T1000 (cell line): ENCODE data around the gene GPR21.

Experiments
- DNase-seq: peaks from one replicate; lab custom pipeline; 2025; ENCODE audit warnings: mixed read lengths; lab: John Stamatoyannopoulos, UW

The GPR21 gene

DNA sequence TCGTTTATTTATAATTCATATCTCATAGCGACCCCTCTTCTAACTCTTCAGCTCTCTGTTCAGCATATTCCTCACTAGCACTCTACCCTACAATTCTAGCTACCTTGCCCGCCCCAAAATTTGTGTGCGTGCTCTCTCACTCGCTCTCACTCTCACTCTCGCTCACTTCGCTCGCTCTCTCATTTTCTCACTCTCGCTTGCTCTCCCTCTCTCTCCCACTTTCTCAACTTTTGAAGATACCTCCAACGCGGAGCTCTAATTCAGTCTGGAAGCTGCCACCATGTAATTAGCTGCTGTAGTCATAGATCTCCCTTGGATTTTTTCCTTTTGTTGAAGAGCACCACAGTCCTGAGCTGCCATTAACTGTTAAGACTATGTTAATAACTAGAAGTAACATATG lies 30.4 kb downstream of the GPR21 start:
- no peak for DNase-seq

DNA sequence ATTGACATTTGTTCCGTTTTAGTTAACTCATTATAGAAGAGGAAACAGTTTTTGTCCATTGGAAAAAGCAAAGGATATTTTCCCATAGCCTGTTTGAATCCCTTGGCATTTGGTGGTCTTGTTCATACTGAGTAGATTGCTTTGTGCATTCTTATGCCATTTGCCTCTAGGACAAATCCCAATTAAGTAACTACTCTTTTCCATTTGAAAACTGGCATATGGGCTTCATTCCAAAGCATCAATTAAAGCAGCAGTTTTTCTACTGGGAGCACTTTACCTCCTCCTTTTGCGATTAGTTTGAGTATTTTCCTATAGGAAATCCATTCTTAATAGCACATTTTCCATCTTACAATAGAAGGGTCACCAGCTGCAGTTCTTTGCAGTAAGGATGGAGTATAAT lies 31.2 kb downstream of the GPR21 start:
- no peak for DNase-seq

DNA sequence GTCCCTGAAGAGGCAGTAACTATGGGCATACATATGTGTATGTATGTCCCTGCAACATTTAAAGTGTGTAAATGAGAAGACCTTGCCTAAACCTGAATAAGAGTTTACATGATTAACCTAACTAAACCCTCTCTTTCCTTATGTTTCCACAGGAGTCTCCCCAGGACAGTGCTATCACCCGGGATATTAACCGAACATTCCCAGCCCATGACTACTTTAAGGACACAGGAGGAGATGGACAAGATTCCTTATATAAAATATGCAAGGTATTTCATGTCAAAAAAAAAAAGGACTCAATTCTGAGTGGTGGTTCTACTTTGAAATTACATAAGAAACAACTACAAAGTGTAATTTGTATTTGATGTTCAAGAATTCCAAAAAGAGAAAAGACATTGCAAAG lies 31.7 kb downstream of the GPR21 start:
- no peak for DNase-seq

DNA sequence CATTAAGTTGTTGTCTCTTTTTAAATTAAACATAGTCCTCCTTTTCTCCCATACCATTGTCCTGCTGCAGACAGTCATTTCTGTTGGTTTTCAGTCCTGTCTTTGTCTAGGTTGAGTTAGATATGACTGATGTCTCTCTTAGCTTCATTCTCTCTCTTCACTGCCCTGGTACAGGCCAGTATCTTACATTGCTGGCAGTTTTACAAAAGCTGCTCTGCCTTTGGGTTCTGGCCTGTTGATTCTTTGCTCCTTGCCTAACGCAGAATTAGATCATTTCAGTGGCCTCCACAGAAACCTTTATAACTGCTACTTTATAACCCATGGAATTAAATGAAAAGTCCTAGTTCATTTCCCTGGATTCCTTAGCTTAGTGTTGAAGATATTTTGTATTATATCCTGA lies 33.7 kb downstream of the GPR21 start:
- no peak for DNase-seq

DNA sequence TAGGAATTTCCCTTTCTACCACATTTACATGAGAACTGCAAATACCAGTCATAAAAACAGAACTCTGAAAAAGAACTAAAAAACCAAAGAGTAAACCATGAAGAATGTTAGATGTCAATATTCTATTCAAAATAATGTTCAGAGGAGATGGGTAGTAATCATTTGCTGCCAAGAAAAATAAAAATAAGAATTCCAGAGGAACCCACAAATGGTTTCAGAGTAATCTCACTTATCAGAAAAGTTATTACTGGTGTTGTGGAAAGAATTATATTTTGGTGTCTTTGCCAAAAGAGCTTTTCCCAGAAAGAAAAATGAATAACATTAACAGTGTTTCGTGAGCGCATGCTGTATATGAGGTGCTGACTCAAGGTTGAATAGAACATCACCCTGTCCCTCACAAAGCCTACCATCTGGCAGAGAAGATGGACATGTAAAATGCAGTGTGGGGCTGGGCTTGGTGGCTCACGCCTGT lies 35.6 kb downstream of the GPR21 start:
- DNase-seq: no peak

DNA sequence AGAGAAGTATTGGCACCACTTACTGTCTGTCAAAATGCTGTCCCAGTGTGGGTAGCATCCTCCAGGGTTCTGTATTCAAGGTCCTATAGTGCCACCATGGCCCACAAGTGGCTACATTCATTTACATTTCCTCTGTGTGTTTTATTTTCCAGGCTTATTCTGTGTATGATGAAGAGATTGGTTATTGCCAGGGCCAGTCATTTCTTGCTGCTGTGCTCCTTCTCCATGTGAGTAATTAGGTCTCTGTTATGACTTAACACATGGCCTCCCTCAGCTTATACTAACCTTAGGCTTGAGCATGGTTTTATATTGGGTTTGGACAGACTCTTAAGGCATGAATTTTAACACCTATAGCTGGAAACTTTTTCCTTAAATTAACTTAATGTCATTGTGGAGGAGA lies 36.7 kb downstream of the GPR21 start:
- DNase-seq: no peak

DNA sequence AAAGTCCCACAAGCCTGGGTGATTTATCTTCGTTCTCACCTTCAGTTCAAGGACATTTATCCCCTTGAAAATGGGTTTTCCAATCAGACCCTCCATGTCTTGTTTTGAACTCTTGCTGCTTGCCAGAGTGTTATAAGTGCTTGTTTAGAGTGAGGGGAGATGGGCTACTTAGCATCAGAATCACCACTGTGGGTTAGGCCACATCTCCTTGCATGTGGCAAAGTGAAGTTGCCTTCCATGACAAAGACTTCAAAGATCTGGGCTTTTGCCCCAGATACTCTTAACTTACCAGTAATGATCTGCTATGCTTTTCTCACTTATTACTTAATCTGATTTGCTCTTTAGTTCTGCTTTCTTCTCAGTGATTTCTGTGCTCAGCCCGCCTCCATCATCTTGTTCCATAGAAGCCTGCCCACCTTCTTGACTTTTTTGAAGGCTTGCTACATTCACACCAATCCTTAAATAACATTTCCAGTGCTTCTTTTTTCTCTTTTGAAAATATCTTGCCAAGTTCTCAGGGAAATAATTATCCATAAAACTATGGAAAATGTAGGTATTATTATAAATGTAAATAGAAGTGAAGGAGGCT lies 39.0 kb downstream of the GPR21 start:
- DNase-seq: no peak

DNA sequence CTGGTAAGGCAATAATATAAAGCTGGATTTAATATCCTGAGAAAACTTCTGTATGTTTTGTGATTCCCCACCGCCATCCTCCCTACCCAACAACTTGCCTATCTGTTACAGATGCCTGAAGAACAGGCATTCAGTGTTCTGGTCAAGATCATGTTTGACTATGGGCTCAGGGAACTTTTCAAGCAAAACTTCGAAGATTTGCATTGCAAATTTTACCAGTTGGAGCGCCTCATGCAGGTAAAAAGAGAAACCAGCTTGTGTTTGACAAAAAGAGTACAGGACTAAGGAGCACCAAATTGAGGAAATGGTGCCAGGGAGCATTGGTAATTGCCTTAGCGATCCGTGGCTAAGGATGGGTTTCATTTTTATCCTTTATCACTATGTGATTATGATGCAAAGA lies 40.0 kb downstream of the GPR21 start:
- DNase-seq: no peak

DNA sequence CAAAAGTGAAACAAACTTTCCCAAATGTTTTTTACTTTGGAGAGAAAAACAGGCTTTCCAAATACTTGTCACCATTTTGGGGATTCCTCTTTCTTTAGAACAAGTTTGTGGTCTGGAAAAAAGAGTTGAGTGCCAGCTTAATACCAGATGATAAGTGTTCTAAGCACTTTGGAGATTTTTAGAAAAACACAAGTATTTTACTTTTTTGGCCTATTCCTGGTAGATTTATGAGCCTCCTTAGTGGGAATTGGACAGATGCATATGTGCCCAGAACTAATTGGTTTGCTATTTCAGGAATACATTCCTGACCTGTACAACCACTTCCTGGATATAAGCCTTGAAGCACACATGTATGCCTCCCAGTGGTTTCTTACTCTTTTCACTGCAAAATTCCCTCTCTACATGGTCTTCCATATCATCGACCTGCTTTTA lies 40.5 kb downstream of the GPR21 start:
- no peak for DNase-seq

DNA sequence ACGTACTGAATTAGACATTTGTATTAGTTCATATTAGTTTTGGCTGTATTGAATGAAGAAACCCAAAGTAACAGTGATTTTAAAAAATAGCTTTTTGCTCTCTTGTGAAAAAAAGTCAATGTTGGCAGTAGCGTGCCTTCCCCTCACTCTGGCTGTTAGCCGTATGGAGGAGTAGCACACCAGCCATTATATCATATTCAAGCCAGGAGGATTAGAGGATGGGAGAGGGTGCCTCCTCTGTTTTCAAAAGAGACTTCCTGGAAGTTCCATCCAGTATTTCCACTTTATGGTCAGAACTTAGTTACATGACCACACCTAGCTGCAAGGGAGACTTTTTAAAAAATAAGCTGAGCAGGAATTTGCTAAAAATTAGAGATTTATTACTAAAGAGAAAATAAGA lies 41.2 kb downstream of the GPR21 start:
- DNase-seq: no peak

DNA sequence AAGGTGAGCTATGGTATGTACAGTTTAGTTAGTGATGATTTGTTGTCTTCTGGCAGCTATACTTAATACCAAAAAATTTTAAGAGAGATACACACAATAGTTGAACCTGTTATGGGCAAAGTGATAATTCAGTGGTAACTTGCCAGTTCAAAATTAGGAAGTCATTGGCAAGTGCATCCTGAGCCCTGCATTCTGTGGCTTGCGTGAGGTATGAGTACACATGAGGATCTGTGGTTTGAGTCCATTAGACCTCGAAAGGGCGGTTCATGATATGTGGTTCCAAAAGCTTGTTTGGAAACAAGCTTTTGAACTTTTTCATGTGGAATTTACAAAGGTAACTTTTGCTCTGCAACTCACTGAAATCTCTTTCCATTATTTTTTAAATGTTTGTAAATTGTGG lies 47.0 kb downstream of the GPR21 start:
- no peak for DNase-seq

DNA sequence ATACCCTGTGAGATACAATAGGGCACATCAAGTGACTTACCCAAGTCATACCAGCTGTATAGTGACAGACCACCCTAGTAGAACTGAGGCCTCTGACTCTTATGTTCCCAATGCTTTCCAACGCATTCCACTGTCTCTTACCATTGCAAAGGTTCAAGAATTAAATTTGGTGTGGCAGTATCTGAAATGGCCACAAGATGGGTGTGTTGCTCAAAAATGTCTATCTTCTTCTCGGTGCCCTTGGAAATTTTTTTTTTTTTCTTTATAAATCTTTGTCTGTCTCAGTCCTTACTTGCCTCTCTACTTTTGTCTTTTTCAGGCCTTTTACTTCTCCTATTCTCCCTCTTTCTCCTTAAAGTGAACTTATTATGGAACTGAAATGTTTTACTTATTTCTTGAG lies 48.4 kb downstream of the GPR21 start:
- no peak for DNase-seq

DNA sequence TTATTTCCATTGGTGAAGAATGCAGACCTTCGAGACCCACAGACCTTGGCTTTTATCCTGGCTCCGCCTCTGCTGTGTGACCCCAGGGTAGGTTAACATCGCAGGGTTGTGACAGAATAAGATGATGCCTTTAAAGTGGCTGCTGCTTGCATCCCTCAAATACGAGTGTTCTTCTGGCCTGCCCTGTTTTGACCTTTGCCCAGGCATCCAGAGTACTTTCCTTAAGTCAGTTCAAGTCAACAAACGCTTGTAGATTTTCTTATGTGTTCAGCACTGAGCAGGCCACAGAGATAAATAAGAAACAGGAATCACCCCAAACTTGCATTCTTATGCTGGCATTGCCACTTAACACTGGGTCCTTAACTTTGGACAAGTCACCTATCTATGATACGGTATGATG lies 50.2 kb downstream of the GPR21 start:
- no peak for DNase-seq

DNA sequence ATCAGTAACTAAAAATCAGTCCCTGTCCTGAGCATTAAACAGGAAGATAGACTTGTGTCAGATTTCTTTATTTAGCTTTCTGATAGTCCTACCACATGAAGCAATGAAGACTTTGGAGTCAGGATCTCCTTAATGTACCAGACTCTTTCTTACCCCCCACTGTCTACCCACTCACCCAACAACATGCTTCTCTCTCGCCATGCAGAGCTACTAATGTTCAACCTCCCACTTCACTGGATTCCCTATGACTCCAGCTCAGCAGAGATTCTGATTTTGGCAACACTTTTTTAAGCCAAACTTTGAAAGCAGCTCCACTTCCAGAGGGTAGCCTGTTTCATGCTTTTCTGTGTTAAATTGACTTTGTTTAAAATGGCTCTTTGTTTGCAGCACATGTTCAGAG lies 50.8 kb downstream of the GPR21 start:
- no peak for DNase-seq
